Heart right ventricle (tissue), 16 donors: Measurements from ENCODE around the gene HOMER1. TPM values are rescaled to one million over a fixed set of nuclear protein-coding genes. Genes with fewer than 3 reads are reported as not detected.
A peak's percentile ranks its signal among the peaks of the same experiment; 100 is the strongest.

Source experiments
- ATAC-seq, 8 donors: fragments of 200-7000 bp; cut with Tn5 transposase; one replicate each; pipeline ENCODE4 v1.9.1; 2020; ENCODE audit warnings: mild to moderate bottlenecking in 8 of 8, moderate library complexity in 8 of 8, moderate number of reproducible peaks in 1 of 8
- DNase-seq, 2 donors: peaks; one replicate each; pipeline ENCODE4 v3.0.0-alpha.2; 2020
- H3K27ac ChIP-seq, 10 donors: fragments of 200-600 bp; sonication (generic) in 2 of 10; one replicate each; pipeline versions ENCODE4 v1.5.0 to v1.8.0; 2020 to 2022; ENCODE audit warnings: mild to moderate bottlenecking in 3 of 10
- H3K27me3 ChIP-seq, 7 donors: fragments of 200-600 bp; one replicate each; pipeline ENCODE4 v1.8.0; 2021 to 2022; ENCODE audit warnings: mild to moderate bottlenecking in 2 of 7
- H3K36me3 ChIP-seq, 9 donors: fragments of 200-600 bp; sonication (generic) in 1 of 9; one replicate each; pipeline versions ENCODE4 v1.5.0 to v1.8.0; 2020 to 2022; ENCODE audit warnings: mild to moderate bottlenecking in 2 of 9
- H3K4me1 ChIP-seq, 9 donors: fragments of 200-600 bp; sonication (generic) in 1 of 9; one replicate each; pipeline versions ENCODE4 v1.5.0 to v1.8.0; 2020 to 2022; ENCODE audit warnings: mild to moderate bottlenecking in 4 of 9
- H3K4me3 ChIP-seq, 10 donors: fragments of 200-600 bp; sonication (generic) in 2 of 10; one replicate each; pipeline versions ENCODE4 v1.5.0 to v1.8.0; 2020 to 2022; ENCODE audit warnings: mild to moderate bottlenecking in 7 of 10, moderate library complexity in 2 of 10
- H3K9me3 ChIP-seq, 11 donors: fragments of 200-600 bp in 10 of 11; sonication (generic) in 2 of 11; one replicate each; pipeline versions ENCODE4 v1.5.0 to v1.8.0; 2013 to 2022; ENCODE audit warnings: mild to moderate bottlenecking in 2 of 11, control low read depth in 1 of 11, moderate library complexity in 1 of 11
- CTCF ChIP-seq, 9 donors: fragments of 200-600 bp; sonication (generic) in 2 of 9; IDR thresholded peaks; one replicate each; pipeline versions ENCODE4 v1.5.0 to v1.8.0; 2021 to 2022; ENCODE audit warnings: antibody characterized with exemption in 9 of 9, mild to moderate bottlenecking in 5 of 9, moderate library complexity in 1 of 9
- WGBS, 2 donors: extraction: QIAGEN DNeasy Blood & Tissue Kit; methylation state at CpG; one replicate each; pipeline ENCODE4 v1.1.7; 2013; ENCODE audit warnings: inconsistent platforms in 1 of 2; 5-methylcytosine and 5-hydroxymethylcytosine counted together
- intact Hi-C, 10 donors: fragments of 100-400 bp; cut with DNase I; formaldehyde crosslinking; loops; one replicate each; pipeline versions ENCODE4 v1.11.1 to v1.14.2; 2022
- polyA plus RNA-seq, 2 donors: library from polyadenylated mRNA; stranded (reverse); fragments of 200-250 nt; gene quantifications; one replicate each; pipeline ENCODE4 v1.2.3, GENCODE V29; 2013
- total RNA-seq, 10 donors: library from RNA; stranded (reverse); fragmentation: NEBNext Ultra II Directional in 3 of 10; extraction: Animal tissue kit (Norgen Biotek cat#: 25700) in 3 of 10; gene quantifications; one replicate each; pipeline versions ENCODE4 v1.2.1 to v1.2.4, GENCODE V29; 2021 to 2023
- donor health status: Arrhythmogenic right ventricular cardiomyopathy.
- donor health status: ischemic (EF 13 %, LVEDD 7.1; RV severe dilation, severe dysfunction).
- donor health status: healthy with polysubstance abuse.
- donor health status: DM: no; HTN: yes; CAD: no.
- donor health status: DM: no; HTN: no; CAD: no.
- donor health status: ischemic (EF 25% LVEDD 6.9; RV normal size, moderate dysfunction).
- donor health status: ischemic (EF 25% LVEDD 5.7; RV mildly dilated, moderate dysfunction).
- donor health status: healthy.
- donor health status: DM: yes; HTN: yes; CAD: no.
- donor health status: Ischemic cardiomyopathy.
- donor health status: ischemic (EF 35%, LVEDD 5.7; RV mildly dilated, moderate dysfunction).
- donor health status: nonischemic (EF 11% LVEDD 7.7; RV severe dilation, severe dysfunction).
- donor health status: DM: yes; HTN: yes; CAD: no.
- donor health status: PGD.
- donor health status: ischemic (EF 29% LVEDD 5.4; RV normal size, mild dysfunction).
- donor health status: nonischemic (EF 23%, LVEDD 6.1; RV moderate dilation, normal function).

The HOMER1 gene
- total and polyA plus RNA-seq, 12 donors = 4.7 to 109 (median 61.0) TPM

GRCh38 chr5:79416499-79416898 lies 97.4 kb downstream of the HOMER1 start:
- no peak for DNase-seq
- Histone ChIP-seq H3K27me3 (no peaks in the 10 kb centered on the region), H3K4me1 (peaks cover 0 to 14% (median 6%) of the 10 kb centered on the region in 9 donors), H3K9me3 (no peaks in the 10 kb centered on the region), H3K36me3 (no peaks in the 10 kb centered on the region), H3K27ac (no peak overlapping the region), H3K4me3 (no peak overlapping the region)
- intact Hi-C loops = no loop called here
- no peak for TF ChIP-seq CTCF (IDR thresholded peaks at IDR 0.05)
- WGBS, 2 donors = 93 to 97% methylated on average over 2 of the region's 2 CpGs
- ATAC-seq = peak in 4 of 8 donors; percentile 48 to 56 (median 52)

- DNase-seq = no peak
- Histone ChIP-seq H3K4me3 (no peak overlapping the region), H3K27me3 (no peaks in the 10 kb centered on the region), H3K27ac (no peak overlapping the region), H3K36me3 (peaks cover 0 to 8% (median 0%) of the 10 kb centered on the region in 9 donors), H3K9me3 (peaks cover 0 to 16% (median 0%) of the 10 kb centered on the region in 11 donors), H3K4me1 (peaks cover 0 to 7% (median 1%) of the 10 kb centered on the region in 9 donors)
- no peak for TF ChIP-seq CTCF (IDR thresholded peaks at IDR 0.05)
- no peak for ATAC-seq
- intact Hi-C loops = no loop called here
These were observed 100.8 kb downstream of the HOMER1 start for GRCh38 chr5:79413112-79413511.

GRCh38 chr5:79408028-79408427 lies 105.9 kb downstream of the HOMER1 start:
- intact Hi-C loops = no loop called here
- no peak for ATAC-seq

GRCh38 chr5:79407591-79407990 lies 106.3 kb downstream of the HOMER1 start:
- peaks cover 0 to 15% (median 0%) of the 10 kb centered on the region in 9 donors for H3K36me3 ChIP-seq
- H3K27ac ChIP-seq = no peak overlapping the region
- DNase-seq (no peak), ATAC-seq (no peak)
- H3K4me1 ChIP-seq = no peaks in the 10 kb centered on the region
- H3K27me3 ChIP-seq = no peaks in the 10 kb centered on the region
- H3K9me3 ChIP-seq = peaks cover 0 to 26% (median 0%) of the 10 kb centered on the region in 11 donors
- intact Hi-C loops = no loop called here
- TF ChIP-seq CTCF (IDR thresholded peaks at IDR 0.05) = no peak
- 97 to 100% methylated on average over 1 of the region's 1 CpG for WGBS, 2 donors
- no peak overlapping the region for H3K4me3 ChIP-seq

More at GRCh38 chr5:79408028-79408427, 105.9 kb downstream of the HOMER1 start:
- TF ChIP-seq CTCF (IDR thresholded peaks at IDR 0.05) = no peak
- peaks cover 0 to 15% (median 0%) of the 10 kb centered on the region in 9 donors for H3K36me3 ChIP-seq
- no peak overlapping the region for H3K4me3 ChIP-seq
- H3K4me1 ChIP-seq = no peaks in the 10 kb centered on the region
- DNase-seq = no peak
- no peaks in the 10 kb centered on the region for H3K27me3 ChIP-seq
- peaks cover 0 to 26% (median 0%) of the 10 kb centered on the region in 11 donors for H3K9me3 ChIP-seq
- no peak overlapping the region for H3K27ac ChIP-seq
